ENCODE results near the gene SIX2.
A peak's percentile ranks its signal among the peaks of the same experiment; 100 is the strongest.

Gene SIX2

GRCh38 chr2:45000921-45001868, 8.1 kb downstream of the SIX2 start:
- no peak for DNase-seq

GRCh38 chr2:45000341-45000901, 8.8 kb downstream of the SIX2 start:
- DNase-seq, result no peak

GRCh38 chr2:44999540-44999939, 9.7 kb downstream of the SIX2 start:
- DNase-seq, result no peak

GRCh38 chr2:44997963-44998362, 11.3 kb downstream of the SIX2 start:
- DNase-seq, result no peak

GRCh38 chr2:44996356-44996755, 12.9 kb downstream of the SIX2 start:
- DNase-seq, result no peak

GRCh38 chr2:44994377-44994776, 14.9 kb downstream of the SIX2 start:
- DNase-seq, result no peak

GRCh38 chr2:44989176-44989575, 20.1 kb downstream of the SIX2 start:
- no peak for DNase-seq

- no peak for DNase-seq
Measured at GRCh38 chr2:44983836-44984604, 25.2 kb downstream of the SIX2 start.

- DNase-seq, result peak; percentile 74
Measured at GRCh38 chr2:44981714-44982108, 27.5 kb downstream of the SIX2 start.

GRCh38 chr2:44980751-44981713, 28.2 kb downstream of the SIX2 start:
- DNase-seq, result no peak

- no peak for DNase-seq
Measured at GRCh38 chr2:44979581-44979980, 29.7 kb downstream of the SIX2 start.

- no peak for DNase-seq
Measured at GRCh38 chr2:44975571-44976450, 33.4 kb downstream of the SIX2 start.

- no peak for DNase-seq
Measured at GRCh38 chr2:44974064-44974715, 35.1 kb downstream of the SIX2 start.

GRCh38 chr2:44972771-44973535, 36.3 kb downstream of the SIX2 start:
- no peak for DNase-seq

- no peak for DNase-seq
Measured at GRCh38 chr2:44970846-44971450, 38.3 kb downstream of the SIX2 start.

- no peak for DNase-seq
Measured at GRCh38 chr2:44969936-44970335, 39.3 kb downstream of the SIX2 start.

- no peak for DNase-seq
Measured at GRCh38 chr2:44967727-44968432, 41.4 kb downstream of the SIX2 start.

GRCh38 chr2:44967056-44967455, 42.2 kb downstream of the SIX2 start:
- DNase-seq, result no peak

- DNase-seq, result no peak
Measured at GRCh38 chr2:44965684-44966083, 43.6 kb downstream of the SIX2 start.

All from stimulated activated CD4-positive, alpha-beta T cell treated with anti-CD3 and anti-CD28 coated beads, Interleukin-4, amount 100 ng/mL, for 24 hours (primary cell).